Small intestine (tissue), 16 donors: ENCODE measurements around the gene SPATA31C1. TPM values are rescaled to one million over a fixed set of nuclear protein-coding genes. Genes with fewer than 3 reads are reported as not detected.
"Not testable (repeated sequence)": the region's sequence is repeated elsewhere in the genome, so short reads cannot be mapped to it uniquely, and the experiment has no call there.

Experiments
- DNase-seq, 2 donors: peaks; one replicate each; pipeline versions ENCODE4 v3.0.0 to v3.0.0-alpha.2; 2013
- FAIRE-seq: peaks from 2 replicates; lab custom pipeline; 2012; peaks lifted over from hg19 to GRCh38; lab: Jason Lieb, UNC
- H3K27ac ChIP-seq, 3 donors: one replicate each; pipeline ENCODE4 v1.5.1; 2013; ENCODE audit warnings: low read length in 2 of 3, mild to moderate bottlenecking in 2 of 3, control low read depth in 1 of 3, inconsistent platforms in 1 of 3, low read depth in 1 of 3, moderate library complexity in 1 of 3
- H3K27me3 ChIP-seq, 3 donors: one replicate each; pipeline ENCODE4 v1.6.1; 2013; ENCODE audit warnings: low read length in 3 of 3, inconsistent platforms in 1 of 3; ENCODE audit not compliant: control insufficient read depth in 3 of 3, insufficient read depth in 3 of 3
- H3K36me3 ChIP-seq, 3 donors: one replicate each; pipeline ENCODE4 v1.6.1; 2013; ENCODE audit warnings: low read length in 3 of 3, inconsistent platforms in 1 of 3, low read depth in 1 of 3, mild to moderate bottlenecking in 1 of 3, moderate library complexity in 1 of 3; ENCODE audit not compliant: control insufficient read depth in 3 of 3, insufficient read depth in 2 of 3
- H3K4me1 ChIP-seq, 3 donors: one replicate each; pipeline ENCODE4 v1.6.1; 2013; ENCODE audit warnings: low read length in 2 of 3, inconsistent platforms in 1 of 3, low read depth in 1 of 3, mild to moderate bottlenecking in 1 of 3, moderate library complexity in 1 of 3; ENCODE audit not compliant: control insufficient read depth in 3 of 3, insufficient read depth in 2 of 3
- H3K4me3 ChIP-seq, 3 donors: one replicate each; pipeline ENCODE4 v1.5.1; 2013; ENCODE audit warnings: low read length in 3 of 3, control low read depth in 1 of 3, inconsistent platforms in 1 of 3, low read depth in 1 of 3, mild to moderate bottlenecking in 1 of 3, moderate library complexity in 1 of 3
- H3K9me3 ChIP-seq, 2 donors: one replicate each; pipeline ENCODE4 v1.6.1; 2013; ENCODE audit warnings: low read depth in 1 of 2, low read length in 1 of 2; ENCODE audit not compliant: control insufficient read depth in 2 of 2, insufficient read depth in 1 of 2
- WGBS, 3 donors: extraction: QIAGEN DNeasy Blood & Tissue Kit; methylation state at CpG; one replicate each; pipeline ENCODE4 v1.1.7; 2013; 5-methylcytosine and 5-hydroxymethylcytosine counted together
- long read RNA-seq, 10 donors: transcript quantifications; one replicate each; lab custom pipeline, GENCODE V29; 2026
- polyA plus RNA-seq, 4 donors: library from polyadenylated mRNA; stranded (reverse) in 3 of 4; unstranded in 1 of 4; fragments of 200-250 nt in 3 of 4; fragments of 120-200 nt in 1 of 4; gene quantifications; one replicate each; pipeline versions ENCODE4 v1.2.1 to v1.2.3, GENCODE V29; 2013
- donor health status: healthy with polysubstance abuse.
- donor health status: control.
- donor health status: control.
- donor health status: Bipolar disorder and iron deficiency.
- donor health status: healthy.

The SPATA31C1 gene
- polyA plus RNA-seq = under 1 TPM in 1 of 4 donors, not detected in 3; 0.13 TPM
- long read RNA-seq, donor 1 = 0 reads
- long read RNA-seq, donor 2 = 0 reads
- long read RNA-seq, donor 3 = 0 reads
- long read RNA-seq, donor 4 = 0 reads
- long read RNA-seq, donor 5 = 0 reads
- long read RNA-seq, donor 6 = 0 reads
- long read RNA-seq, donor 7 = 0 reads
- long read RNA-seq, donor 8 = 0 reads
- long read RNA-seq, donor 9 = 0 reads
- long read RNA-seq, donor 10 = 0 reads

- H3K4me1 ChIP-seq, H3K4me3 ChIP-seq, H3K9me3 ChIP-seq, FAIRE-seq, H3K27me3 ChIP-seq, DNase-seq, H3K36me3 ChIP-seq, H3K27ac ChIP-seq: not testable (repeated sequence)
- WGBS, 3 donors = no CpG with 5 or more reads among the region's 8 CpGs
These were observed at the start of gene SPATA31C1 for GRCh38 chr9:87917662-87918061. SPATA31C1 (plus strand) TSS chr9:87917962.

DNA sequence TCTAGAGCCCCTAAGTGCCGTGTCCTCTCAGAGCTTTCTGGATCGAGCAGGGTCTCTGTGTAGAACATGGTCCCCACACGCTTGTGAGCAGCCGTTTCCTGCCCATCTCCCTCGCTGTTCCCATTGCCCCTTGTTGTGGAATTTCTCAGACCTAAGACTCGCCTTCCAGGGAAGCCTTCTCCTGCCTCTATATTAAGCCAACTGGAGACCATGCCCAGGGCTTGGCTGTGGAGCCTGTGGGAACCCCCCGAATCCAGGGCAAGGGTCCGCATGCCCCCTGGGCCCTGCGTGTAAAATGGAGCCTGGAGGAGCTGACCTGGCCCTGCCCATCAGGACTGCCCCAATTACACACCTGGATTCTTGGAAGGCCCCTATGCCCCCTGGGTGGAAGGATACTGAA, 49.6 kb upstream of the SPATA31C1 start:
- WGBS, 3 donors = 95 to 97% (median 95%) methylated on average over 9 of the region's 9 CpGs
- Histone ChIP-seq H3K4me3 (no peak overlapping the region), H3K9me3 (peaks cover 0 to 2% of the 10 kb centered on the region in 2 donors), H3K4me1 (peaks cover 0 to 22% (median 0%) of the 10 kb centered on the region in 3 donors), H3K27me3 (no peaks in the 10 kb centered on the region), H3K27ac (no peak overlapping the region), H3K36me3 (peaks cover 0 to 2% (median 0%) of the 10 kb centered on the region in 3 donors)
- DNase-seq (no peak), FAIRE-seq (no peak)

GRCh38 chr9:87868635-87869034, 49.1 kb upstream of the SPATA31C1 start:
- DNase-seq (no peak), FAIRE-seq (no peak)
- Histone ChIP-seq H3K9me3 (no peaks in the 10 kb centered on the region), H3K27ac (no peak overlapping the region), H3K27me3 (no peaks in the 10 kb centered on the region), H3K36me3 (peaks cover 0 to 2% (median 0%) of the 10 kb centered on the region in 3 donors), H3K4me3 (no peak overlapping the region), H3K4me1 (peaks cover 0 to 25% (median 0%) of the 10 kb centered on the region in 3 donors)
- WGBS, 3 donors = 68 to 88% (median 84%) methylated on average over 3 of the region's 3 CpGs

DNA sequence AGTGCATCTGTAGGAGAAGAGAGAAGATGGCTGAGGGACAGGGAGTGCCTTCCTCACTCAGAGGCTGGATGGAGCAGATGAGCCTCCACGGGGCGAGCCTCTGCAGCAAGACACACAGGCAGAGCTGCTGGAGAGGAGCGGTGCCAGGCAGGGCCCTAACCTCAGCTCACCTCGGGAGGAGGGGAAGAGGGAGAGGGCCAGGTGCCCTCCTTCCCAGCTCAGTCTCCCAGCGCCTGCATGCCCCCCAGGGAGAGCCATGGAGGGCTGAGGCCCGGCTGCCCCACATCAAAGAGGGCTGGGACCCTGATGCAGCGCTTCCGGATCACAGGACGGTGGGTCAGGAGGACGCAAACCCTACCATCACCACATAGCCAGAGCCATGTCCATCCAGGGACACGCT, 48.7 kb upstream of the SPATA31C1 start:
- H3K4me1 ChIP-seq = peaks cover 0 to 26% (median 0%) of the 10 kb centered on the region in 3 donors
- no peak overlapping the region for H3K4me3 ChIP-seq
- H3K36me3 ChIP-seq = peaks cover 0 to 2% (median 0%) of the 10 kb centered on the region in 3 donors
- no peak for DNase-seq
- no peaks in the 10 kb centered on the region for H3K9me3 ChIP-seq
- no peak for FAIRE-seq
- WGBS, 3 donors = 87 to 90% (median 89%) methylated on average over 9 to 11 of the region's 11 CpGs
- no peak overlapping the region for H3K27ac ChIP-seq
- no peaks in the 10 kb centered on the region for H3K27me3 ChIP-seq

DNA sequence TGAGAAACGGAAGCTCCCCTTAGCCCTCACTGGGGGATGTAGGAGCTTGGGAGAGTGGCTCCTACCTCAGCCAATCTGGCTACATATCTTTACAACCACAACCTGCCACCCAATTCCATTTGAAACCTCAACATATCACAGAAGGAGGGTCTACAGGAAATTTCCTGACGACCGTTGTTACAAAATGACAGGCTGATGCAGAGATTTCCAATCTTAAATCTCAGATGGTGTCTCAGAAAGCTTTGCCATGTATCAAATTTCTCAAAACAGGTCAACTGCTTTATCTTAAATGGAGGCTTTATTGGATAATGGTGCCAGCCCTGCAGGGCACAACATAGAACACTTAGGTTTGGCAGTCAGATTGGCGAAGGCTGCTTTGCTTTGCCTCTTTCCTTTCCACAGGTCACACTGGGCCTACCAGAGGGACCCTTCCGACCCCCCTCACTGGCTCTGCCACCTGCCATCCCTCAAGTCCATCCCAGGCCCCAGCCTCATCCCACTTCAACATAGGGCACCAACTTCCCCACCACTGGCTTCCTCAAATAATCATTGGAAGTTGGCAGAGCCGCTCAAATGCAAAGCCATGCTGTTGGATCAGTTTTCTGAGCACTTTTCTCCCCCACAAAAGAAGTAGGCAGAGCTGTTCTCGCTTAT, 46.2 kb upstream of the SPATA31C1 start:
- no peak overlapping the region for H3K27ac ChIP-seq

DNA sequence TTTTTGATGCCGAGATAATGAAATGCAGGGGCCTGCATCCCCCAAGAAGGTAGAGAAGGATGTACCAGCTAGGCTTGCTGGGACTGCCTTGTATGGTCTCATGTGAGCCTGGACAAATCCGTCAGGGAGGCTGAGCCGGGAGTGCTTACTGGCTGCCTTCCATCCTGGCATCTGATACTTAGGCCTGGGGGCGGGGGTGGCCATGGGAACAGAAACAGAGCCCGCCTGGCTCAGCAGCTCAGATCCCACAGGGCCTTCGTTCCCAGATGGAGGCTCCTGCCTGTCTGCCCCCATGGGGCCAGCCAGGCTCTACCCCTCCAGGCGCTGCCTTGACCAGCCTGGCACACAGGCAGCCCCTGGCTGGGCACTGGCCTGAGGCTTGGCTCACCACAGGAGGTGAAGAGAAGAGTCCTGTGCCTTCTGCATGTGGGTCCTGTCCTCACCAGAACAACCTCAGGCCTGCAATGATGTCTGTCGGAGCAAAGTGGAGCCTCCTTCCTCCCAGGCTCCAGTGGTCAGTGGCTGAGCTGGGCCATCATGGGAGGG, 45.6 kb upstream of the SPATA31C1 start:
- H3K36me3 ChIP-seq = no peaks in the 10 kb centered on the region
- H3K9me3 ChIP-seq = no peaks in the 10 kb centered on the region
- peak overlapping the region in 1 of 3 donors; percentile 58 for H3K27ac ChIP-seq
- FAIRE-seq (no peak), DNase-seq (no peak)
- H3K4me1 ChIP-seq = peaks cover 0 to 39% (median 4%) of the 10 kb centered on the region in 3 donors
- H3K27me3 ChIP-seq = no peaks in the 10 kb centered on the region
- WGBS, 3 donors = 76 to 92% (median 83%) methylated on average over 8 of the region's 8 CpGs
- no peak overlapping the region for H3K4me3 ChIP-seq

More for the DNA sequence above, 46.2 kb upstream of the SPATA31C1 start:
- H3K27me3 ChIP-seq = no peaks in the 10 kb centered on the region
- H3K4me3 ChIP-seq = no peak overlapping the region
- 84 to 91% (median 88%) methylated on average over 7 of the region's 7 CpGs for WGBS, 3 donors
- FAIRE-seq = no peak
- H3K4me1 ChIP-seq = peaks cover 0 to 36% (median 0%) of the 10 kb centered on the region in 3 donors
- H3K36me3 ChIP-seq = no peaks in the 10 kb centered on the region
- no peak for DNase-seq
- no peaks in the 10 kb centered on the region for H3K9me3 ChIP-seq

DNA sequence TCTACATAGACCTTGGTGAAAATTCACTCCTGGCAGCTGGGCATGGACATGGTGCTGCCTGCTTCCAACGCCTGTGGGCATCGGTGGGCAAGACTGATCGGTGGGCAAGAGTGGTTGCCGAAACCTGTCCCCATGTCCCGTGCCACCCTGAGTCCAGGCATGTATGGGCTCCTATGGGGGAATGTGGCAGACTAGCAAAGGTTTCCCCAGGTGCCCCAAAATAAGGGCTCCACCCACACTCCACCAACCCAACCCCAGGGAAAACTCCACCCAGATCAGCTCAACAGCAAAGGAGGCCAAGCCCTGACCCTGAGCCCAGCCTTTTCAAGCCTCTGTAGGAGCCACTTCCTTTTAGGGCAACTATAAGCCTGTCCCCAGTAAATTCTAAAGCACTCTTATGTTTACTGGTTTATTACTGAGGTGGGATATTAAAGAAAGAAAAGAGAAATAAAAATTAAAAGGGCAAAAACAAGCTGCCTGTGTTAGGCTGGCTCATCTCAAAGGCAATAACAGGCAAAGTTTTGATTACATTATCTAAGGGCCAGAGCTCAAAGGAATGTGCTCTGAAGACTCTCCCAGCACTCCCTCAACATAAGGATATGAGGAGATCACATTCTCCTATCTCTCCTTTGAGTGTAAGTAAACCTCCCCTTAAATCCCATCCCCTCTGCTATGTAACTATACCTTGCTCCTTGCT, 44.0 kb upstream of the SPATA31C1 start:
- Histone ChIP-seq H3K36me3 (no peaks in the 10 kb centered on the region), H3K9me3 (peaks cover 0 to 7% of the 10 kb centered on the region in 2 donors), H3K27me3 (no peaks in the 10 kb centered on the region), H3K4me1 (peaks cover 0 to 33% (median 4%) of the 10 kb centered on the region in 3 donors), H3K27ac (peak overlapping the region in 1 of 3 donors; percentile 58), H3K4me3 (no peak overlapping the region)
- FAIRE-seq (no peak), DNase-seq (peak in 1 of 2 donors; percentile 57)
- 92 to 95% (median 94%) methylated on average over 5 of the region's 5 CpGs for WGBS, 3 donors

DNA sequence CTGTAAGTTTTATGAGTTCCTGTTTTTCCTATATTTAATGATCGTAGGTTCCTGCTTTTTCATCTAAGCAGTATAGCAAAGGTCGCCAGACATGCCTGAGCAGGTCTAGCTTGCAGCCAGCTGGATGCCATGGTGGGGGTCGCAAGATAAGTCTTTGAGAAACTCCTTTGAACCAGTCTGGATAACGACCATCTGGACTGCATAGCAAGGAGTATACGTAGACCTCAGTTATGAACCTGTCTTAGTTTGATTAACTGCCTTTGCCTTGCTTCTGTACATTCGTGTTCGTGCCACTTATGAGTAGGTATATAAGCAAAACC, 43.5 kb upstream of the SPATA31C1 start:
- DNase-seq = peak in 1 of 2 donors; percentile 58
- Histone ChIP-seq H3K36me3 (no peaks in the 10 kb centered on the region), H3K27ac (peak overlapping the region in 1 of 3 donors; percentile 58), H3K4me1 (peaks cover 0 to 33% (median 4%) of the 10 kb centered on the region in 3 donors), H3K9me3 (peaks cover 0 to 7% of the 10 kb centered on the region in 2 donors), H3K27me3 (no peaks in the 10 kb centered on the region), H3K4me3 (no peak overlapping the region)
- 45 to 60% (median 47%) methylated on average over 7 of the region's 7 CpGs for WGBS, 3 donors
- FAIRE-seq = no peak
